ENCODE data around the gene AGAP5. TPM values are rescaled to one million over a fixed set of nuclear protein-coding genes. Genes with fewer than 3 reads are reported as not detected.

The AGAP5 gene
- total and polyA plus RNA-seq, 2 donors (not counting 1 experiment from before 2014, with no cell fraction given): 11.5 to 12.9 TPM

DNA sequence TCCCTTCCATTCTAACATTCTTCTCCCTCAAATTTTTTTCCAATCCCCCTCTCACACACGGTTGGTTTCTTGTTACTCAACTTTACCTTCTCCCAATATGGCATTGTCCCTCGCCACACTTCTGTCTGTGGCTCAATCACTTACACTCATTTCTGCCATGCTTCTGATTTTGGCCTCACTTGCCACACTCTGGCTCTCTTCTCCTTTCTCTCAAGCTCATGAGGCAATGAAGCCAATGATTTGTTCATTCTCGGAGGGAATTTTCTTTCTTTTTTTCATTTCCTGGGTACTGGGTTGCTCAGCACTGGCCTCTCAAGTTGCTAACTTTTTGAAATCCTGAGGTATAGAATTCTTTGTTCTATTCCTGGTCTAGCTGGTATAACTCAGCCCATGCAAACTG is 52.7 kb downstream of the AGAP5 start:
- 78% methylated on average over 3 of the region's 3 CpGs for WGBS (ENCODE audit: insufficient coverage)
- H3K9me3 ChIP-seq (ENCODE audit: control extremely low read depth in 1 of 3, control insufficient read depth in 2 of 3, insufficient read depth in 1 of 3, low read length in 2 of 3): no peaks in the 10 kb centered on the region
- no peak for TF ChIP-seq EZH2 (IDR thresholded peaks at IDR 0.05; ENCODE audit: borderline replicate concordance, insufficient read depth, low read depth, low read length, poor library complexity, severe bottlenecking)
- TF ChIP-seq, protein P1, sequence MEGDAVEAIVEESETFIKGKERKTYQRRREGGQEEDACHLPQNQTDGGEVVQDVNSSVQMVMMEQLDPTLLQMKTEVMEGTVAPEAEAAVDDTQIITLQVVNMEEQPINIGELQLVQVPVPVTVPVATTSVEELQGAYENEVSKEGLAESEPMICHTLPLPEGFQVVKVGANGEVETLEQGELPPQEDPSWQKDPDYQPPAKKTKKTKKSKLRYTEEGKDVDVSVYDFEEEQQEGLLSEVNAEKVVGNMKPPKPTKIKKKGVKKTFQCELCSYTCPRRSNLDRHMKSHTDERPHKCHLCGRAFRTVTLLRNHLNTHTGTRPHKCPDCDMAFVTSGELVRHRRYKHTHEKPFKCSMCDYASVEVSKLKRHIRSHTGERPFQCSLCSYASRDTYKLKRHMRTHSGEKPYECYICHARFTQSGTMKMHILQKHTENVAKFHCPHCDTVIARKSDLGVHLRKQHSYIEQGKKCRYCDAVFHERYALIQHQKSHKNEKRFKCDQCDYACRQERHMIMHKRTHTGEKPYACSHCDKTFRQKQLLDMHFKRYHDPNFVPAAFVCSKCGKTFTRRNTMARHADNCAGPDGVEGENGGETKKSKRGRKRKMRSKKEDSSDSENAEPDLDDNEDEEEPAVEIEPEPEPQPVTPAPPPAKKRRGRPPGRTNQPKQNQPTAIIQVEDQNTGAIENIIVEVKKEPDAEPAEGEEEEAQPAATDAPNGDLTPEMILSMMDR (IDR thresholded peaks at IDR 0.05): no peak
- peaks cover 0 to 10% (median 0%) of the 10 kb centered on the region in 4 experiments for H3K27me3 ChIP-seq (replicated peaks in 1 of 4; ENCODE audit: control extremely low read depth in 1 of 4, control insufficient read depth in 3 of 4, insufficient read depth in 4 of 4, low read length in 3 of 4)
- Mint-ChIP-seq H3K9me3 (ENCODE audit: insufficient read depth) (no peaks in the 10 kb centered on the region), H3K4me1 (peaks cover 27% of the 10 kb centered on the region), H3K4me3 (no peak overlapping the region), H3K27me3 (peaks cover 8% of the 10 kb centered on the region), H3K27ac (no peak overlapping the region)
- peaks cover 10 to 28% of the 10 kb centered on the region in 2 donors for H3K4me1 ChIP-seq (ENCODE audit: control insufficient read depth in 2 of 2, insufficient read depth in 2 of 2, low read length in 2 of 2)
- no peak overlapping the region for H3K27ac ChIP-seq (ENCODE audit: low read length in 2 of 2)
- DNase-seq (no peak), ATAC-seq (ENCODE audit: low read depth) (no peak)
- intact Hi-C loops (cut with micrococcal nuclease): no loop called here
- CTCF ChIA-PET: interaction anchor here (0.9 to 10.5 kb wide), 6 partner anchors 10 to 381 kb away, joined by 3 to 191 read pairs (median 16); no protein-coding TSS in a partner anchor
- no peaks in the 10 kb centered on the region for H4K20me1 ChIP-seq (ENCODE audit: control insufficient read depth, insufficient read depth, low read length, poor library complexity, severe bottlenecking)
- no peak overlapping the region for H3K4me2 ChIP-seq (replicated peaks; ENCODE audit: low read depth, low read length, poor library complexity, severe bottlenecking)
- H3K4me3 ChIP-seq (ENCODE audit: control extremely low read depth in 1 of 5, extremely low read depth in 1 of 5, insufficient read depth in 1 of 5, low read depth in 2 of 5, low read length in 4 of 5): no peak overlapping the region
- H2AFZ ChIP-seq (ENCODE audit: insufficient read depth, low read depth, low read length, poor library complexity, severe bottlenecking): peak overlapping the region; percentile 13
- no peaks in the 10 kb centered on the region for H3K79me2 ChIP-seq (ENCODE audit: control insufficient read depth, insufficient read depth, low read length)
- POLR2A ChIA-PET: interaction anchor here (0.6 to 1.2 kb wide), 2 partner anchors 19 to 149 kb away, joined by 3 to 6 read pairs; partner anchors contain the start of gene PPP3CB
- no peaks in the 10 kb centered on the region for H3K36me3 ChIP-seq (replicated peaks in 1 of 2; ENCODE audit: control extremely low read depth in 1 of 2, control insufficient read depth in 1 of 2, extremely low read depth in 1 of 2, insufficient read depth in 2 of 2, low read length in 1 of 2)
- H3K9ac ChIP-seq (ENCODE audit: low read length): no peak overlapping the region

DNA sequence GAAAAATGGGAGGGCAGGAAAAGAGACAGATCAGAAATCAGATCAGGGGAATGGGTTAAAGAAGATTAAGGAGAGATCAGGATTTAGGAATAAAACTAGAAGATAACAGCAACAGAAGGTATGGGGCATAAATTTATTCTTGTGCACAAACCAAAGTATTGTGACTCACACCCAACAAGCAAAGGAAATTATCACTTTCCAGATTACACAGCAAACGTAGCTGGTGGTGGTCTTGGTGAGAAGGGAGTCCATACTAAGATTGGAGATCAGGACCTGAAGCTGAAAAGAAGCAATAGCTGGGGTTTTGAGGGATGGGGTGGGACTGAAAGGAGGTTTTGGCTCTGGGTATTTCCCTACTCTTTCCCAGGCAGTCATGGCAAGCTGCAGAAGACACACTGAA is 53.1 kb downstream of the AGAP5 start:
- no peak overlapping the region for H3K27ac Mint-ChIP-seq
- H3K4me1 ChIP-seq (ENCODE audit: control insufficient read depth in 2 of 2, insufficient read depth in 2 of 2, low read length in 2 of 2): peaks cover 10 to 28% of the 10 kb centered on the region in 2 donors
- H2AFZ ChIP-seq (ENCODE audit: insufficient read depth, low read depth, low read length, poor library complexity, severe bottlenecking): peak overlapping the region; percentile 69
- ChIA-PET POLR2A (interaction anchor here (0.6 to 1.2 kb wide), 2 partner anchors 19 to 149 kb away, joined by 3 to 6 read pairs; partner anchors contain the start of gene PPP3CB), CTCF (interaction anchor here (0.6 to 10.5 kb wide), 14 partner anchors 10 to 536 kb away, joined by 3 to 191 read pairs (median 6); no protein-coding TSS in a partner anchor)
- no peak overlapping the region for H3K9ac ChIP-seq (ENCODE audit: low read length)
- H3K4me1 Mint-ChIP-seq: peaks cover 26% of the 10 kb centered on the region
- no peaks in the 10 kb centered on the region for H3K9me3 Mint-ChIP-seq (ENCODE audit: insufficient read depth)
- no peaks in the 10 kb centered on the region for H3K36me3 ChIP-seq (replicated peaks in 1 of 2; ENCODE audit: control extremely low read depth in 1 of 2, control insufficient read depth in 1 of 2, extremely low read depth in 1 of 2, insufficient read depth in 2 of 2, low read length in 1 of 2)
- no peak for DNase-seq
- H3K27ac ChIP-seq (ENCODE audit: low read length in 2 of 2): no peak overlapping the region
- peaks cover 0 to 10% (median 0%) of the 10 kb centered on the region in 4 experiments for H3K27me3 ChIP-seq (replicated peaks in 1 of 4; ENCODE audit: control extremely low read depth in 1 of 4, control insufficient read depth in 3 of 4, insufficient read depth in 4 of 4, low read length in 3 of 4)
- intact Hi-C loops (cut with micrococcal nuclease): loop anchor here (1.0 kb wide), 2 partner anchors 18 to 380 kb away; no protein-coding TSS in a partner anchor
- H3K4me3 Mint-ChIP-seq: no peak overlapping the region
- H4K20me1 ChIP-seq (ENCODE audit: control insufficient read depth, insufficient read depth, low read length, poor library complexity, severe bottlenecking): no peaks in the 10 kb centered on the region
- H3K79me2 ChIP-seq (ENCODE audit: control insufficient read depth, insufficient read depth, low read length): no peaks in the 10 kb centered on the region
- TF ChIP-seq, protein P1 (IDR thresholded peaks at IDR 0.05): no peak
- TF ChIP-seq EZH2 (IDR thresholded peaks at IDR 0.05; ENCODE audit: borderline replicate concordance, insufficient read depth, low read depth, low read length, poor library complexity, severe bottlenecking): no peak
- peaks cover 8% of the 10 kb centered on the region for H3K27me3 Mint-ChIP-seq
- no peak overlapping the region for H3K4me3 ChIP-seq (ENCODE audit: control extremely low read depth in 1 of 5, extremely low read depth in 1 of 5, insufficient read depth in 1 of 5, low read depth in 2 of 5, low read length in 4 of 5)
- no peaks in the 10 kb centered on the region for H3K9me3 ChIP-seq (ENCODE audit: control extremely low read depth in 1 of 3, control insufficient read depth in 2 of 3, insufficient read depth in 1 of 3, low read length in 2 of 3)
- H3K4me2 ChIP-seq (replicated peaks; ENCODE audit: low read depth, low read length, poor library complexity, severe bottlenecking): no peak overlapping the region
- WGBS (ENCODE audit: insufficient coverage): no CpG with 5 or more reads among the region's 1 CpG
- no peak for ATAC-seq (ENCODE audit: low read depth)

All from B cell (primary cell).